GM06990 (cell line): ENCODE results near the gene AP1M2.
A peak's percentile ranks its signal among the peaks of the same experiment; 100 is the strongest.
"Not testable (repeated sequence)": the region's sequence is repeated elsewhere in the genome, so short reads cannot be mapped to it uniquely, and the experiment has no call there.

Experiments used
- DNase-seq: peaks from one replicate; pipeline ENCODE4 v3.0.0-alpha.2; 2011; ENCODE audit not compliant: insufficient read length; ENCODE audit errors: extremely low read depth
- H3K27me3 ChIP-seq: replicated peaks from 2 replicates; pipeline ENCODE4 v1.6.0; 2011; ENCODE audit warnings: low read length; ENCODE audit not compliant: control insufficient read depth, insufficient read depth
- H3K36me3 ChIP-seq: 2 replicates; pipeline ENCODE4 v1.5.1; 2011; ENCODE audit warnings: low read length; ENCODE audit not compliant: control insufficient read depth, insufficient read depth
- H3K4me3 ChIP-seq: replicated peaks from 2 replicates; pipeline ENCODE4 v1.5.1; 2011; ENCODE audit warnings: low read depth, mild to moderate bottlenecking, control low read depth, low read length
- TF ChIP-seq, protein P1 (sequence below): IDR thresholded peaks from 2 replicates; pipeline ENCODE4 v1.5.1; 2011; ENCODE audit warnings: low read length, control low read depth, mild to moderate bottlenecking, inconsistent platforms; ENCODE audit not compliant: insufficient read depth, poor library complexity, severe bottlenecking

Gene AP1M2

DNA sequence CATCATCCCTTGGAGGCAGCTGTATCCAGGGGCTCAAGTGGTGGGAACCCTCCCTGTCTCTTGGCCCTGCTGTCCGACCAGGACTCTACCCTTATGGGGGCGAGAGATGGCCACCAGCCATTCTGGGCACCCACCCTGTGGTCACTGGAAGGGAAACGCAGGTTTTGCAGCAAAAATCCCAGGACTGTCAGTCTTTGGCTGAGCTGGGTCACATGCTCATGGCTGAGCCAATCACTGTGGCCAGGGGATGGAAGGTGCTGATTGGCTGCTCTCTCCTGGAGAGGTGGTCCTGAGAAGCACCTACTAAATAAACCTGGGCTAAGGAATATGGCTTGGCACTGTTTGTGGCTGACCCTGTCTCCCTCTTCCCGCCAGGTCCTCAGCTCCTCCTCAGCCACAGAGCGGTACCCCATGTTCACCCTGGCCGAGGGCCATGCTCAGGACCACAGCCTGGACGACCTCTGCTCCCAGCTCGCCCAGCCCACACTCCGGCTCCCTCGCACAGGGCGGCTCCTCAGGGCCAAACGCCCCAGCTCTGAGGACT, 34.5 kb downstream of the AP1M2 start:
- H3K36me3 ChIP-seq, result peaks cover 35% of the 10 kb centered on the region

GRCh38 chr19:10551698-10552301, 35.3 kb downstream of the AP1M2 start:
- H3K36me3 ChIP-seq, result peaks cover 39% of the 10 kb centered on the region
- TF ChIP-seq, protein P1, sequence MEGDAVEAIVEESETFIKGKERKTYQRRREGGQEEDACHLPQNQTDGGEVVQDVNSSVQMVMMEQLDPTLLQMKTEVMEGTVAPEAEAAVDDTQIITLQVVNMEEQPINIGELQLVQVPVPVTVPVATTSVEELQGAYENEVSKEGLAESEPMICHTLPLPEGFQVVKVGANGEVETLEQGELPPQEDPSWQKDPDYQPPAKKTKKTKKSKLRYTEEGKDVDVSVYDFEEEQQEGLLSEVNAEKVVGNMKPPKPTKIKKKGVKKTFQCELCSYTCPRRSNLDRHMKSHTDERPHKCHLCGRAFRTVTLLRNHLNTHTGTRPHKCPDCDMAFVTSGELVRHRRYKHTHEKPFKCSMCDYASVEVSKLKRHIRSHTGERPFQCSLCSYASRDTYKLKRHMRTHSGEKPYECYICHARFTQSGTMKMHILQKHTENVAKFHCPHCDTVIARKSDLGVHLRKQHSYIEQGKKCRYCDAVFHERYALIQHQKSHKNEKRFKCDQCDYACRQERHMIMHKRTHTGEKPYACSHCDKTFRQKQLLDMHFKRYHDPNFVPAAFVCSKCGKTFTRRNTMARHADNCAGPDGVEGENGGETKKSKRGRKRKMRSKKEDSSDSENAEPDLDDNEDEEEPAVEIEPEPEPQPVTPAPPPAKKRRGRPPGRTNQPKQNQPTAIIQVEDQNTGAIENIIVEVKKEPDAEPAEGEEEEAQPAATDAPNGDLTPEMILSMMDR, result peak; percentile 3
- no peak for DNase-seq
- H3K4me3 ChIP-seq, result no peak overlapping the region
- H3K27me3 ChIP-seq, result no peaks in the 10 kb centered on the region

More for the DNA sequence above, 34.5 kb downstream of the AP1M2 start:
- Histone ChIP-seq H3K4me3 (no peak overlapping the region), H3K27me3 (no peaks in the 10 kb centered on the region)
- DNase-seq, result no peak
- TF ChIP-seq, protein P1, result no peak

DNA sequence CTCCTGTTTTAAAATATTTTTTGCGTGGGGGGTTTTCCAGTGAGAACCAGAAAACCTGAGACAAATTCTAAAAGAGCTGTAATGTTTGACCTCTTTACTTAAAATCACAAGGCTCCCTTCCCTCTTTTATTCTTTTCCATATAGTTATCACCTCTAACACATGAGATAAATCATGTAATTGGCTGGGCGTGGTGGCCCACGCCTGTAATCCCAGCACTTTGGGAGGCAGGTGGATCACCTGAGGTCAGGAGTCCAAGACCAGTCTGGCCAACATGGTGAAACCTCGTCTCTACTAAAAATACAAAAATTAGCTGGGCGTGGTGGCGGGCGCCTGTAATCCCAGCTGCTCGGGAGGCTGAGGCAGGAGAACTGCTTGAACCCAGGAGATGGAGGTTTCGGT, 36.1 kb downstream of the AP1M2 start:
- DNase-seq, H3K4me3 ChIP-seq, H3K27me3 ChIP-seq: not testable (repeated sequence)
- H3K36me3 ChIP-seq, result peaks cover 38% of the 10 kb centered on the region

- DNase-seq, result no peak
- peaks cover 35% of the 10 kb centered on the region for H3K36me3 ChIP-seq
- H3K4me3 ChIP-seq, result no peak overlapping the region
- TF ChIP-seq, protein P1, result no peak
- no peaks in the 10 kb centered on the region for H3K27me3 ChIP-seq
These were observed 36.8 kb downstream of the AP1M2 start for GRCh38 chr19:10550336-10550735.

- TF ChIP-seq, protein P1, result no peak
- DNase-seq, result no peak
- no peaks in the 10 kb centered on the region for H3K27me3 ChIP-seq
These were observed 37.4 kb downstream of the AP1M2 start for GRCh38 chr19:10549733-10550132.

DNA sequence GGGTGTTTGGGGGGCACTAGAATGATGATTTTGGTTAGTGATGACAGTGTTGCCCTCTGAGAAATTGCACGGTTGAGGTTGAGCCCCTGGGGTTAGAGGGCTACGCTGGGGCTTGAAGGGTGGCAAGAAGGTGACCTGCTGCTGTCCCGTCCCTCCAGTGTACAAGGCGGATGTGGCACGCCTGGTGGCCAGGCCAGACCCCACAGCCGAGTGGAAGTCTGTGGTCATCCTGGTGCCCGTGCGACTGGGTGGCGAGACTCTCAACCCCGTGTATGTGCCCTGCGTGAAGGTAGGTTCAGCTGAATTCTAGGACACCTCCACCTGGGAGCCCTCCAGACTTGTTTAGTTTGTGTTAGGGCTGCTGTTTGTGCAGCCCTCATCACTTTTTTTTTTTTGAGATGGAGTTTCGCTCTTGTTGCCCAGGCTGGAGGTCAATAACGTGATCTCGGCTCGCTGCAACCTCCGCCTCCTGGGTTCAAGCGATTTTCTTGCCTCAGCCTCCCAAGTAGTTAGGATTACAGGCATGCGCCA, 38.3 kb downstream of the AP1M2 start:
- Histone ChIP-seq H3K27me3 (no peaks in the 10 kb centered on the region), H3K4me3 (no peak overlapping the region), H3K36me3 (peaks cover 26% of the 10 kb centered on the region)
- no peak for DNase-seq
- TF ChIP-seq, protein P1, result no peak

More at GRCh38 chr19:10549733-10550132, 37.4 kb downstream of the AP1M2 start:
- no peak overlapping the region for H3K4me3 ChIP-seq
- peaks cover 31% of the 10 kb centered on the region for H3K36me3 ChIP-seq
